Endothelial cell of umbilical vein (primary cell): Measurements from ENCODE around the gene GTF2H1.

Source experiments
- EZH2 ChIP-seq: IDR thresholded peaks from 2 replicates; pipeline ENCODE4 v1.6.1; 2012; ENCODE audit warnings: borderline replicate concordance, low read depth, mild to moderate bottlenecking, moderate library complexity, low read length, inconsistent platforms; ENCODE audit not compliant: severe bottlenecking
- MYC ChIP-seq: IDR thresholded peaks from one replicate; pipeline ENCODE4 v1.6.1; 2011; ENCODE audit warnings: mild to moderate bottlenecking, low read depth, low read length
- POLR2A ChIP-seq: IDR thresholded peaks from 2 replicates; pipeline ENCODE4 v1.6.1; 2012; ENCODE audit warnings: low read depth, mild to moderate bottlenecking, control low read depth, low read length
- POLR2AphosphoS5 ChIP-seq: IDR thresholded peaks from 2 replicates; pipeline ENCODE4 v1.6.1; 2012; ENCODE audit warnings: low read depth, mild to moderate bottlenecking, control low read depth, low read length, moderate library complexity; ENCODE audit not compliant: insufficient read depth
- TF ChIP-seq, protein P1 (sequence below), 2 donors: IDR thresholded peaks; 1 replicate in 1 of 2; 2 replicates in 1 of 2; pipeline ENCODE4 v1.5.1; 2011; ENCODE audit warnings: low read length in 2 of 2, mild to moderate bottlenecking in 2 of 2, moderate library complexity in 2 of 2, control low read depth in 1 of 2, inconsistent platforms in 1 of 2, low read depth in 1 of 2; ENCODE audit not compliant: insufficient read depth in 1 of 2; ENCODE audit errors: extremely low read depth in 1 of 2
- TF ChIP-seq, protein P2 (sequence below): IDR thresholded peaks from 2 replicates; pipeline ENCODE4 v1.6.1; 2011; ENCODE audit not compliant: insufficient read depth, insufficient read length

DNA sequence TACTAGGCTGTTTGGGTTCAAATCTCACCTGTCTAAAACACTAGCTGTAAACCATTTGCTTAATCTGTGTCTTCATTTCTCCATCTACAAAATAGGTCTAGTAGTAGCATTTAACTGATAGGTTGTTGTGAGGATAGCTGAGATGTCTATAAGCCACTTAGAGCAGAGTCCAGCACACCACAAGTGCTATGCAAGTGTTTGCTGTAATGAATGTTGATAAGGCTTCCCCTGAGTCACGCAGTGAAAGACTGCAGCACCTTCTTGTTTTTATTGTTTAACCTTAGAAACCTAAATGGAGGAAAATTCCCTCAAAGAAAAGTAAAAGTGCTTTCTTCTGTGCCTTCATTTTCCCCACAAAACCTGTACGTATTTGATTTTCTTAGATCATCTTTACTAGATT lies 48.9 kb downstream of the GTF2H1 start:
- TF ChIP-seq, protein P1, sequence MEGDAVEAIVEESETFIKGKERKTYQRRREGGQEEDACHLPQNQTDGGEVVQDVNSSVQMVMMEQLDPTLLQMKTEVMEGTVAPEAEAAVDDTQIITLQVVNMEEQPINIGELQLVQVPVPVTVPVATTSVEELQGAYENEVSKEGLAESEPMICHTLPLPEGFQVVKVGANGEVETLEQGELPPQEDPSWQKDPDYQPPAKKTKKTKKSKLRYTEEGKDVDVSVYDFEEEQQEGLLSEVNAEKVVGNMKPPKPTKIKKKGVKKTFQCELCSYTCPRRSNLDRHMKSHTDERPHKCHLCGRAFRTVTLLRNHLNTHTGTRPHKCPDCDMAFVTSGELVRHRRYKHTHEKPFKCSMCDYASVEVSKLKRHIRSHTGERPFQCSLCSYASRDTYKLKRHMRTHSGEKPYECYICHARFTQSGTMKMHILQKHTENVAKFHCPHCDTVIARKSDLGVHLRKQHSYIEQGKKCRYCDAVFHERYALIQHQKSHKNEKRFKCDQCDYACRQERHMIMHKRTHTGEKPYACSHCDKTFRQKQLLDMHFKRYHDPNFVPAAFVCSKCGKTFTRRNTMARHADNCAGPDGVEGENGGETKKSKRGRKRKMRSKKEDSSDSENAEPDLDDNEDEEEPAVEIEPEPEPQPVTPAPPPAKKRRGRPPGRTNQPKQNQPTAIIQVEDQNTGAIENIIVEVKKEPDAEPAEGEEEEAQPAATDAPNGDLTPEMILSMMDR (IDR thresholded peaks at IDR 0.05; ENCODE audit: extremely low read depth in 1 of 2, insufficient read depth in 1 of 2, low read depth in 1 of 2, low read length in 2 of 2) = no peak
- no peak for TF ChIP-seq POLR2AphosphoS5
- no peak for TF ChIP-seq MYC
- TF ChIP-seq POLR2A = no peak
- TF ChIP-seq, protein P2, sequence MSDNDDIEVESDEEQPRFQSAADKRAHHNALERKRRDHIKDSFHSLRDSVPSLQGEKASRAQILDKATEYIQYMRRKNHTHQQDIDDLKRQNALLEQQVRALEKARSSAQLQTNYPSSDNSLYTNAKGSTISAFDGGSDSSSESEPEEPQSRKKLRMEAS = no peak
- no peak for TF ChIP-seq EZH2
